ENCODE data around the gene APOC1.
A peak's percentile ranks its signal among the peaks of the same experiment; 100 is the strongest.
"Not testable (repeated sequence)": the region's sequence is repeated elsewhere in the genome, so short reads cannot be mapped to it uniquely, and the experiment has no call there.

The APOC1 gene

DNA sequence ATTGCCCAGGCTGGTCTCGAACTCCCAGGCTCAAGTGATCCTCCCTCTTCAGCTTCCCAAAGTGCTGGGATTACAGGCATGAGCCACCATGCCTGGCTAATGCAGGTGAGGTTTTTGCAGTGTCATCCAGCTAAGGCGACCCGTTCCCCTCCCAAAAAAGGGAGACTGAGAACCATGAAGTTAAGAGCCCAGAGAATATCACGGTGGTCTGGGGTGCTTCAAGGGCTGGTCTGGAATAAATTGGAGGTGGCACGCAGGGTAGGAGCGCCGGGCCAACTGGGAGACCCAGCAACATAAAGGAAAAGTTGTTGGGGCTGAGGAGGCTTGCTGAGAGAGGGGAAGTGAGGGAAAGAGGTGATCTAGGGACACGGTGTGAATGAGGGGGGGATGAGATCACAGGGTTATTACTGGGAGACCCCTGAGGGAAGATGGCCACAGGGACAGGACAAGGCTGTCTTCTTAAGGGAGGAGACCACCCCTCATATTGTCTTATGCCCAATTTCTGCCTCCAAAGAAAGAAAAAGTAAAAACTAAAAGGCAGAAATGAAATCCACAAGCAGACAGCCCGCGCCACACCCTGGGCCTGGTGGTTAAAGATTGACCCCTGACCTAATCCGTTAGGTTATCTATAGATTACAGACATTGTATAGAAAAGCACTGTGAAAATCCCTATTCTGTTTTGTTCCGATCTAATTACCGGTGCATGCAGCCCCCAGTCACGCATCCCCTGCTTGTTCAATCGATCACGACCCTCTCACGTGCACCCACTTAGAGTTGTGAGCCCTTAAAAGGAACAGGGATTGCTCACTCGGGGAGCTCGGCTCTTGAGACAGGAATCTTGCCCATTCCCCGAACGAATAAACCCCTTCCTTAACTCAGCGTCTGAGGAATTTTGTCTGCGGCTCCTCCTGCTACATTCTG, 636 bp upstream of the APOC1 start:
- DNase-seq = not testable (repeated sequence)

DNA sequence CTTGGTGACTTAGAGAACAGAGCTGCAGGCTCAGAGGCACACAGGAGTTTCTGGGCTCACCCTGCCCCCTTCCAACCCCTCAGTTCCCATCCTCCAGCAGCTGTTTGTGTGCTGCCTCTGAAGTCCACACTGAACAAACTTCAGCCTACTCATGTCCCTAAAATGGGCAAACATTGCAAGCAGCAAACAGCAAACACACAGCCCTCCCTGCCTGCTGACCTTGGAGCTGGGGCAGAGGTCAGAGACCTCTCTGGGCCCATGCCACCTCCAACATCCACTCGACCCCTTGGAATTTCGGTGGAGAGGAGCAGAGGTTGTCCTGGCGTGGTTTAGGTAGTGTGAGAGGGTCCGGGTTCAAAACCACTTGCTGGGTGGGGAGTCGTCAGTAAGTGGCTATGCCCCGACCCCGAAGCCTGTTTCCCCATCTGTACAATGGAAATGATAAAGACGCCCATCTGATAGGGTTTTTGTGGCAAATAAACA, 9.9 kb downstream of the APOC1 start:
- no peak for DNase-seq

DNA sequence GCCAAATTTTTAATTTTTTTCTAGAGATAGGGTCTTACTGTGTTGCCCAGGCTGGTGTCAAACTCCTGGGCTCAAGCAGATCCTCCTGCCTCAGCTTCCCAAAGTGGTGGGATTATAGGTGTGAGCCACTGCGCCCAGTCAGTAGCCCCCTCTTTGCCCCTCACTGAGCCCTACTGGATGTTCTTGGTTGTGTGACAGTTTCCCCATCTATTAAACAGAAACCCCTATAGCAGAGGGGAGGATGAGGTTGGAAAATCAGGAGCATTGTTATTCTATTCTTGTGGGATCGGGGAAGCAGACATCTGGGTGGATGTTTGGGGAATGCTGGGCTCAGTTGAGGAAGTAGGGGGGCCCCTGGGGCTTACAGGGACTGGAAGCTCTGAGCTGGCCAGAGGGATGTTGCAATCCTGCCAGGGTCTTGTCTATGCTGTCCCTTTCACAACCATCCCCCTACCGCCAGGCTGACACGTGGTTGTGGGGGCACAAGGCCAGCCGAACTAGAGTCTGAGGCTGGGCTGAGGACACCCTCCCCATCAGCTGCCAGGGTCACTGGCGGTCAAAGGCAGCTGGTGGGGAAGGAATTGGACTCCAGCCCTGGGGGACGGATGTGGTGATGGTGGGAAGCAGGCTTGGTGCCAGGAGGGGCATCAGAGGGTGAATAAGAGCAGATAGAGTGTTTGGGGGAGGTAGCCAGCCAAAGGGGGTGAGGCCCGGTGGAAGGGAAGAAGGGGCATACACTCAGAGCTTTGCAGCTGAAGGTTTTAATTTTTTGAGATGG, 10.9 kb downstream of the APOC1 start:
- DNase-seq = no peak

DNA sequence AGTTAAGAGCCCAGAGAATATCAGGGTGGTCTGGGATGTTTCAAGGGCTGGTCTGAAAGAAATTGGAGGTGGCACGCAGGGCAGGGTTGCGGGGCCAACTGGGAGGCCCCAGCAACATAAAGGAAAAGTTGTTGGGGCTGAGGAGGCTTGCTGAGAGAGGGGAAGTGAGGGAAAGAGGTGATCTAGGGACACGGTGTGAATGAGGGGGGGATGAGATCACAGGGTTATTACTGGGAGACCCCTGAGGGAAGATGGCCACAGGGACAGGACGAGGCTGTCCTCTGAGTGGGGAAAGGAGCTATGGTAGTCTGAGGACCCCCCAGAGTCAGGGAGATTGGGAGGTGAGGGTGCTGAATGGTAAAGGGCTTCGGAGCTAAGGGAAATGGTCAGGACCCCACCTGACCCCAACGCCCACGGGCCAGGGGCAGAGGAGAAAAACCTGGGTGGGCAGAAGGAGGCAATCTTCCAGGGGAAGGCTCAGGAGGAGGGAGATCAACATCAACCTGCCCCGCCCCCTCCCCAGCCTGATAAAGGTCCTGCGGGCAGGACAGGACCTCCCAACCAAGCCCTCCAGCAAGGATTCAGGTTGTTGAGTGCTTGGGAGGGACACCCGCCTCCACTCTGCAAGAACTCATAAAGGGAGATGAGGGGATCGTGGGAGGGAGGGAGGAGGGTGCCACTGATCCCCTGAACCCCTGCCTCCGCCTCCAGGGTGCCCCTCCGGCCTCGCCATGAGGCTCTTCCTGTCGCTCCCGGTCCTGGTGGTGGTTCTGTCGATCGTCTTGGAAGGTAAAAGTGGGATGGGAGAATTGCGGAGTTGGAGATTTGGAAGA, 12.1 kb downstream of the APOC1 start:
- not testable (repeated sequence) for DNase-seq

DNA sequence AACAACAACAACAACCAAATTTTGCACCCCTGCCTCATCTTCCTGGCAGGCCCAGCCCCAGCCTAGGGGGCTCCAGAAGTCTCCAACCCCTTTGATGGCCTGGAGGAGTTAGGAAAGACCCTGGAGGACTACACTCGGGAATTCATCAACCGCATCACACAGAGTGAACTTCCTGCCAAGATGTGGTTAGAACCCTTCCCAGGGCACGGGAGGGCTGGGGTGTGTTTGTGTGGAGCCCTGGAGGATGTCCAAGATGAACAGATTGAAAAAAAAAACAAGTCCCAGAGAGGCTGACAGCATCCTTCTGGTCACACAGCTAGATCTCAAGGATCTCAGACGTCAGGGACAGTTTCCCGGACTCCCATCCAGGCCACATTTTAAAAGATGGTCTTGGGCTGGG, 13.3 kb downstream of the APOC1 start:
- DNase-seq = no peak

DNA sequence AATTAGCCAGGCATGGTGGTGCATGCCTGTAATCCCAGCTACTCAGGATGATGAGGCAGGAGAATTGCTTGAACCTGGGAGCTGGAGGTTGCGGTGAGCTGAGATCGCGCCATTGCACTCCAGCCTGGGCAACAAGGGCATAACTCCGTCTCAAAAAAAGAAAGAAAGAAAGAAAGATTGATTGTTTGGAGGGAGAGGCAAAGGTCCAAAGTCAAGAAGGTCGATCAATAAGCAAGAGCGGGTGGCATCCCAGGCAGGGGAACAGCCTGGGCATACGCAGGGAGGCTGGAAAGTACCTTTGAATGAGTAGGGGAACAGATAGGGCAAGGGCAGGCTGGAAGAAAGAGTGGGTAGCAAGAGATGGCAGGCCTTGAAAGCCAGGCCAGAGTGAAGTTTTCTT, 15.7 kb downstream of the APOC1 start:
- no peak for DNase-seq

DNA sequence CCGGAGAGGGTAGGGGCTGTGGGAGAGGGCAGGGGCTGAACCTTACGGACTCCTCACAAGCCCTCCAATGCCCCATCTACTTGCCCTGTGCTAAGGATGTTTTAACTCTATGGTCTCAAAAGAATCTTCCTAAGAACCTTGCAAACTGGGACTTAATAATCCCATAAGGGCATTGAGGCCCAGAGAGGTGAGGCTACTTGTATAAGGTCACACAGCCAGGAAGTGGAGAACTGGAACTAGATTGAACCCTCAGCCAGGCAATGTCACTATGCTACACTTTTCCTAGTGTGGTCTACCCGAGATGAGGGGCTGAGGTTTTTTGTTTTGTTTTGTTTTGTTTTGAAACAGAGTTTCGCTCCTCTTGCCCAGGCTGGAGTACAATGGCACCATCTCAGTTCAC, 17.1 kb downstream of the APOC1 start:
- no peak for DNase-seq

DNA sequence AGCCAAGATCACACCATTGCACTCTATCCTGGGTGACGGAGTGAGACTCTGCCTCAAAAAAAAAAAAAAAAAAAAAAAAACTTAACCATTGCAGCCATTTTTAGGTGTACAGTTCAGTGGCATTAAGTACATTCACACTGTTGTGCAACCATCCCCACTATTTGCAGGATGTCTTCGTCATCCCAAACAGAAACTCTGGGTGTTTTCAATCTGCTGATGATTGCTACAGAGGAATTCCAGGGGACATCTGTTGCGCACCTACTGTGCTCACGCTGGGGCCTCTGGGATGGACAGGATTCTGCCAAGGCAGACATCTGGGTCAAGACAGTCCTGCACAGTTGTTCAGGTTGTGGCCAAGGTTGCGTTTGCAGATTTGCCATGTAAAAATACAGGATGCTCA, 25.3 kb downstream of the APOC1 start:
- no peak for DNase-seq

DNA sequence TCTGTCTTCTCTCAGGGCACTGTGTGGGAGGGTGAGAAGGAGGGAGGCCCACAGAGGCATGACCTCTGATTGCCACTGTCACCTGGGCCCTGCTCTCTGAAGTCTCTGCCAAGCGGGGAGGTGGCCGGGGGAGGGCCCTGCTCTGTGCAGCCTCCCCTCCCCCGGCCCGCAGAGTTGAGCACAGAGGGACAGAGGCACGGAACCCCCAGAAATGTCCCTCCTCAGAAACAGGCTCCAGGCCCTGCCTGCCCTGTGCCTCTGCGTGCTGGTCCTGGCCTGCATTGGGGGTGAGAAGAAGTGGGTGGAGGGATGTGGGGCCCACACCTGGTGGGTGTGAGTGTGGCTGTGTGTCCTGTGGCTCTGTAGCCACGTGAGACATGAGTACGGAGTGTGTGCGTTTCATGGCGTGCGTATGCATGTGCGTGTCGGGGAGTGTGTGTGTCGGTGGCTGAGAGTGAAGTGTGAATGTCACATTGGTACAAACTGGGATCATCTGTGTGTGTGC, 27.7 kb downstream of the APOC1 start, which contains the start of gene APOC4:
TSS of gene APOC4 (plus strand) at position 171 of the 505 bp plus-strand sequence. CDS start at position 212, 41 bp downstream.
- DNase-seq = no peak

DNA sequence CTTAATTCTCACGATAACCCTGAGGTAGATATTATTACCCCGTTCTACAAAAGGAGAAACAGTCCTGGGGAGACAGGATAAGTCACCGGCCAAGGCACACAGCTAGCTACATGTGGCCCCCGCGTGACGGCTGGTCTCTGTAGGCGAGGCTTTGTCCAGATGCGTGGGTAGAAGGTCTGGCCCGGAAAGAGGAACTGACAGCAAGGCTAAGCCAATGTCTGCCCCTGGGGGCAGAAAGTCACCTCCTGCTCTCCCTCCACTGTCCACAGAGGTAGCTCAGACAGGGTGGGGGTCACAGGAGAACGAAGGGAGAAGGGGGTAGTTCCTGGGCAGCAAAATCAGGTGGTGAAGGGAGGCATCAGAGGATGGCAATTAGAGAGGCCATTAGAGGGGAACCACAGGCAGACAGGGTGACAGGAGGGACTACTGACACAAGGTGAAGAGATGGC, 29.4 kb downstream of the APOC1 start:
- DNase-seq = no peak

DNA sequence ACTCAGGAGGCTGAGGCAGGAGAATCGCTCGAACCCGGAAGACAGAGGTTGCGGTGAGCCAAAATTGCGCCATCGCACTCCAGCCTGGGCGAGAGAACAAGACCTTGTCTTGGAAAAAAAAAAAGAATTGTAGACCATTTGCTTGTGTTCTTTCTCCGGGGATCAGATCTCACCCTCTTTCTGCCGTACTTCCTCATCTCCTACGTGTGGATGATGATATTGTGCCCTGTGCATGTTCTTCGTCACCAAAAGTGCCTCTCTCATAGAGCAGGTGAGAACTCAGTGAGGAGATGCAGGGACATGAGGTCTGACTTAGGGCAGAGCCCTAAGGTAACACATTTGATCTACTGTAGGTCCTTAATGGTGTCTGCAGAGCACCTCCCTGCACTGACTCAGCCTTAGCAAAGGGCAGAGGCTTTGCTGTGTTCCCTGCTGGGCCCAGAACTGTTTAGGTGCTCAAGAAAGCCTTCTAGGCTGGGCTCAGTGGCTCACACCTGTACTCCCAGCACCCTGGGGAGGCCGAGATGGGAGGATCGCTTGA, 32.7 kb downstream of the APOC1 start:
- DNase-seq = no peak

DNA sequence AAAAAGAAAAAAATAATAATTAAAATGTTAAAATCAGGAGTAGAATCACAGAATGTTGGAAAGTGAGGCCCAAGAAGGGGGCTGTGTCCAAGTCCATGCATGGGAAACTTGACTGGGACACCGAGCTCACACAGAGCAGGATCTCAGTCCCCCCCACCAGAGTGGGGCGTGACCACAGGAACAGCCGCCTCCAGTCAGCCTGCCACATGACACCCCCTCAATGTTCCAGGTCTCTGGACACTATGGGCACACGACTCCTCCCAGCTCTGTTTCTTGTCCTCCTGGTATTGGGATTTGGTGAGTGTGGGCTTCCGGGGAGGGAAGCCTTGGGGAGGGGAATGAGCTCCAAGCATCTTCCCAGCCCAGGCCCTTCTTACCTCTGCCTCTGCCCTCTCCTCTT, 33.8 kb downstream of the APOC1 start:
- DNase-seq = no peak

DNA sequence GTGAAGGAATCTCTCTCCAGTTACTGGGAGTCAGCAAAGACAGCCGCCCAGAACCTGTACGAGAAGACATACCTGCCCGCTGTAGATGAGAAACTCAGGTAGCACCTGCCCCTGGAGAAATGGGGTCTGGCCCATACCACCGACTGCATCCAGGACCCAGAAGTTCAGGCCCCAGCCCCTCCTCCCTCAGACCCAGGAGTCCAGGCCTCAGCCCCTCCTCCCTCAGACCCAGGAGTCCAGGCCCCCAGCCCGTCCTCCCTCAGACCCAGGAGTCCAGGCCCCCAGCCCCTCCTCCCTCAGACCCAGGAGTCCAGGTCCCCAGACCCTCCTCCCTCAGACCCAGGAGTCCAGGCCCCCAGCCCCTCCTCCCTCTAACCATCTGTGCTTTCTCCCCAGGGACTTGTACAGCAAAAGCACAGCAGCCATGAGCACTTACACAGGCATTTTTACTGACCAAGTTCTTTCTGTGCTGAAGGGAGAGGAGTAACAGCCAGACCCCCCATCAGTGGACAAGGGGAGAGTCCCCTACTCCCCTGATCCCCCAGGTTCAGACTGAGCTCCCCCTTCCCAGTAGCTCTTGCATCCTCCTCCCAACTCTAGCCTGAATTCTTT, 34.5 kb downstream of the APOC1 start:
- DNase-seq = no peak

DNA sequence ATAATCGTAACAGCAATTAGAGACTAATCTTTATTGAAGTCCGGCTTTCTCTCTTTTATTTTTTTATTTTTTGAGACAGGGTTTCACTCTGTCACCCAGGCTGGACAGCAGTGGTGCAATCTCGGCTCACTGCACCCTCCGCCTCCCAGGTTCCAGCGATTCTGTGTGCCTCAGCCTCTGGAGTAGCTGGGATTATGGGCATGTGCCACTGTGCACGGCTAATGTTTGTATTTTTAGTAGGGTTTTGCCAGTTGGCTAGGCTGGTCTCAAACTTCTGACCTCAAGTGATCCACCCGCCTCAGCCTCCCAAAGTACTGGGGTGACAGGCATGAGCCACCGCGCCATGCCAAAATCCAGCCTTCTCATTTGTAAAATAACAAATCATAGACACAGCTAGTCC, 35.1 kb downstream of the APOC1 start:
- no peak for DNase-seq

DNA sequence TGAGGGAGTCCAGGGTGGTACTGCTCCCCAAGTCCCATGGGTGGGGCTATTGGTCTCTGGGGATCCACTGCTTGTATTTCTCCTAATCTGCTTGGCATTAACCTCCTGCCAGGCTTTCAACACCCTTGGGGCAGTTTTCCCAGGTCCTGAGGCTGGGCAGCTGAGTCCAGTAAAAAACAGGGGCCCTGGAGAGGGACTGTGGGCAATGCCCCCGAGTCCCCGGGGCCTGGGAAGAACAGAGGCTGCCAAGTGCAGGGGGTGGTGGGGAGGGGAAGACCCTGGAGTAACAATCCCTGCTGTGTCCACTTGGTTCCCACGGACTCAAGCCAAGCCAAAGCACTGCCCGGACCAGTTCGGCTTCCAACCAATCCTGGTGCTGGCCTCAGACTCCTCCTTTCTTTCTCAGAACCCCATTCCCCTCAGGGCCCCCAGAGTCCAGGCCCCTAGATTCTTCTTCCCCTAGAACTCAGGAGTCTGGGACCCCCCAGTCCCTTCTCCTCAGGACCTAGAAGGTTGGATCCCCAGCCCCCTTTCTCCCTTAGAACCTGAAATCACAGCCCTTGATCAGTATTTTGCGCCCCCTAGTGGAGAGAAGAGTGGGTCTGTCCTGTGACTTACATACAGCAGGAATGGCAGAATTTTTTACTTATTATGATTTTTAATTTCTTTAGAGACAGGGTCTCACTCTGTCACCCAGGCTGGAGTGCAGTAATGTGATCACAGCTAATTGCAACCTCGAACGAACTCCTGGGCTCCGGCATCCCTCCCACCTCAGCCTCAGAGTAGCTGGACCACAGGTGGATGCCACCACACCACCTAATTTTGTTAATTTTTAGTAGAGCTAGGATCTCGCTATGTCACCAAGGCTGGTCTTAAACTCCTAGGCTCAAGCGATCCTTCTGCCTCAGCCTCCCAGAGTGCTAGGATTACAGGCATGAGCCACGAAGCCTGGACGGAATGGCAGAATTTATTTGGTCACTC, 37.1 kb downstream of the APOC1 start:
- peak; percentile 62 for DNase-seq

DNA sequence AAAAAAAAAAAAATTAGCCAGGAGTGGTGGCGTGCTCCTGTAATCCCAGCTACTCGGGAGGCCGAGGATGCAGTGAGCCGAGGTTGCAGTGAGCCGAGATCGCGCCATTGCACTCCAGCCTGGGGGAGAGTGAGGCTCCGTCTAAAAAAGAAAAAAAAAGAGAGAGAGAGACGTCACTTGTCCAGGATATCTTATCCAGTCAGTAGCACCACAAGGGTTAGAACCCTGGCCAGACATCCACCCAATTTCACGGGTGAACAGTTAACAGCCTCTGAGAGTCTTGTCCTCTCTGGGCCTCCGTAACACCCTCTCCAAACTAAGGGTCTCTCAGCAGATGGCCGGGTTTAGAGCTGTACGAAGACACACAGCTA, 39.9 kb downstream of the APOC1 start:
- no peak for DNase-seq

DNA sequence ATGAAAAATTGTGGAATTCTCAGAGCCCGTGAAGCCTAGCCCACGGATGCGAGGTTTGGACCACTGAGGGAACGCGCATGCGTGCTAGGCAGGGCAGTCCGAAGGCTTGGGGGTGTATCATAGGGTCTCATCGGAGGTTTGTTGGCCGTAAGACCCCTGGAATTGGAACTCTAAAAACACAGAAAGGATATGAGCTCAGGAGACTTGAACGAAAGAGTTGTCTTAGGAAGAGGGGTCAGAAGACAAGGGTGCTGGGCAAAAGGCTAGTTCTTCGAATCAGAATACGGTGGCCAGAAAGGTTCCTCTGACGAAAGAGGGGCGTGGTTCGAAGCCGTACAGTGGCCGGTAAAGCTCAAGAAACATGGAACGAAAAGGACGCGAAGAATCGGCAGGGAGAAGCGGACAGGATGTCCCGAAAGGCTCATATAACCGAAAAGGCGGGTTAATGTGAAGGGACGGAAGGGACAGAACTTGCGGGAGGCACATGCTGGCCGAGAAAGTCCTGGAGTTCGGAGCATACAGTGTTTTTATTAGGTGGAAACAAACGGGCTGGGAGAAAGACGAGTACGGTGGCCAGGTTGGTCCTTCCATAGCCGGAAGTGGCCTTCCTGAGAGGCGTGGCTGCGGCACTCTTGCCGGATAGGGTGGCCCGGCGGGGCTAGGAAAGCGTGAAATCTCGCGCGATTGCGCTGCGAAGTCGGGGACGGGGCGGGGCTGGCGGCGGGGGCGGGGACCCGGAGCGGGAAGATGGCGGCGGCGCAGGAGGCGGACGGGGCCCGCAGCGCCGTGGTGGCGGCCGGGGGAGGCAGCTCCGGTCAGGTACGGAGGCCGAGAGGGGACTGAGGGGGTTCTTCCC, 40.5 kb downstream of the APOC1 start, which contains the start of gene CLPTM1:
TSS of gene CLPTM1 (plus strand) at position 732 of the 856 bp plus-strand sequence. CDS start at position 748, 16 bp downstream.
- peak; percentile 90 for DNase-seq

DNA sequence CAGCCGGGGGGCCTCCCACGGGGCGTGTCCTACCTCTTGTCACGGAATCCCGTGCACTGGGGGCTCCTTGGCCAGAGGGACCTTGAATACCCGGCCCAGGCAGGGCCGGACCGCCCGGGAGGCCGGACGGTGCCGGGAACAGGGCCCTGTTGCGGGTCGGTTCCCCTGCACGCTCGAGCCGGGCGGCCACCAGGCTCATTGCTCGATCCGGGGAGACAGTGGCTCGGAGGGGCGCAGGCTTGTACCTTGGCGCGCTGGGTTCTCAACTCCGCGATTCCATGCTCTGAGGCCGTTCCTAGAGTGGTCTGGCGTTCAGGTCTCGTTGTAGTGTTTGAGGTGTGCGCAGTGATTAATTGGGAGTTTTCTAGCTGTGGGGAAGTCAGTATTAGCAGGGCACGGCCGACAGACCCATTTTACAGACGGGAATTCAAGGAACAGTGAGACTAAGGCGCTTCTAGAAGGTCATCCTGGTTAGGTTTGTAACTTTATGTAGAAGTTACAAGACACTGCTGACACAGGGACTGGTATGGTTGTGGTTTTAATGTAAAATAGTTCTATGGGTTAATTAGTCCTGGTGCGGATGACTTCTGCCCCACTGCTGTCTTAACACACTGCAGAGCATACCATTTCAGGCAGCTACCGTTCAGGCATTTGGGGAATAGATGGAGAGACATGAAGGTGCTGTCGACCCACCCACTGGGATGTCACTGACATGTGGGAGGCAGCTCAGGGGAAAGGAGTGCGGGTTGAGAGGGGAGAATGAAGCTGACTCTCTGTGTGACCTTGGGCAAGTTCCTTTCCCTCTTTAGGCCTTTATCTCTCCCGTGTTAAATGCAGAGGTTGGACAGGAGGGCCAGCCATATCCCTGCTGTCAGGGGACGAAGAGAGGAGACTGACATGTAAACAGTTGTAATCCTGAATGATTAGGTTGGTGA, 41.4 kb downstream of the APOC1 start:
- no peak for DNase-seq

Measured in 8988T (cell line).